HEK293T (cell line): ENCODE measurements around the gene FRS2.

Source experiments
- CTCF ChIA-PET: fragments of 350-600 bp; formaldehyde crosslinking; extraction: SDS; loops from one replicate; lab custom pipeline; 2021; ENCODE audit warnings: antibody characterized with exemption, inconsistent platforms; lab: Yijun Ruan, JAX
- POLR2A ChIA-PET: fragments of 350-600 bp; formaldehyde crosslinking; extraction: SDS; loops from one replicate; lab custom pipeline; 2020; ENCODE audit warnings: antibody characterized with exemption, inconsistent platforms; lab: Yijun Ruan, JAX
- DNase-seq: peaks from one replicate; pipeline ENCODE4 v3.0.0; 2012; ENCODE audit warnings: mixed read lengths; ENCODE audit errors: extremely low spot score
- ARNT ChIP-seq: fragments of 450-650 bp; IDR thresholded peaks from 2 replicates; pipeline ENCODE4 v1.6.1; 2017; ENCODE audit warnings: mild to moderate bottlenecking
- BHLHE40 ChIP-seq: fragments of 450-650 bp; IDR thresholded peaks from 2 replicates; pipeline ENCODE4 v1.6.1; 2016; ENCODE audit warnings: mild to moderate bottlenecking, moderate library complexity, borderline replicate concordance
- CTBP1 ChIP-seq: fragments of 450-650 bp; IDR thresholded peaks from 2 replicates; pipeline ENCODE4 v1.6.1; 2016; ENCODE audit warnings: borderline replicate concordance
- ELF4 ChIP-seq: fragments of 450-650 bp; IDR thresholded peaks from 2 replicates; pipeline ENCODE4 v1.6.1; 2017; ENCODE audit warnings: antibody characterized with exemption
- FOXA1 ChIP-seq: fragments of 450-650 bp; IDR thresholded peaks from 2 replicates; pipeline ENCODE4 v1.6.1; 2016; ENCODE audit warnings: mild to moderate bottlenecking
- FOXK2 ChIP-seq: fragments of 450-650 bp; IDR thresholded peaks from 2 replicates; pipeline ENCODE4 v1.6.1; 2016; ENCODE audit warnings: mild to moderate bottlenecking
- FOXM1 ChIP-seq: fragments of 450-650 bp; IDR thresholded peaks from 2 replicates; pipeline ENCODE4 v1.6.1; 2017; ENCODE audit warnings: mild to moderate bottlenecking, borderline replicate concordance
- HDGF ChIP-seq: fragments of 450-650 bp; IDR thresholded peaks from 2 replicates; pipeline ENCODE4 v1.6.1; 2017; ENCODE audit warnings: antibody characterized with exemption, borderline replicate concordance
- L3MBTL2 ChIP-seq: fragments of 450-650 bp; conservative IDR thresholded peaks from 2 replicates; pipeline ENCODE4 v1.6.1; 2016; ENCODE audit warnings: mild to moderate bottlenecking
- LEF1 ChIP-seq: fragments of 450-650 bp; IDR thresholded peaks from 2 replicates; pipeline ENCODE4 v1.6.1; 2017; ENCODE audit warnings: mild to moderate bottlenecking, borderline replicate concordance
- NFRKB ChIP-seq: fragments of 450-650 bp; IDR thresholded peaks from 2 replicates; pipeline ENCODE4 v1.6.1; 2016; ENCODE audit warnings: mild to moderate bottlenecking, moderate library complexity
- SP1 ChIP-seq: fragments of 450-650 bp; IDR thresholded peaks from 2 replicates; pipeline ENCODE4 v1.6.1; 2017
- SUZ12 ChIP-seq: fragments of 450-650 bp; IDR thresholded peaks from 2 replicates; pipeline ENCODE4 v1.6.1; 2016; ENCODE audit warnings: mild to moderate bottlenecking
- TARDBP ChIP-seq: fragments of 450-650 bp; IDR thresholded peaks from 2 replicates; pipeline ENCODE4 v1.6.1; 2016
- ZNF384 ChIP-seq: fragments of 450-650 bp; IDR thresholded peaks from 2 replicates; pipeline ENCODE4 v1.6.1; 2016
- TF ChIP-seq, protein P1 (sequence below): fragments of 450-650 bp; IDR thresholded peaks from 2 replicates; pipeline ENCODE4 v1.6.1; 2016

Gene FRS2

DNA sequence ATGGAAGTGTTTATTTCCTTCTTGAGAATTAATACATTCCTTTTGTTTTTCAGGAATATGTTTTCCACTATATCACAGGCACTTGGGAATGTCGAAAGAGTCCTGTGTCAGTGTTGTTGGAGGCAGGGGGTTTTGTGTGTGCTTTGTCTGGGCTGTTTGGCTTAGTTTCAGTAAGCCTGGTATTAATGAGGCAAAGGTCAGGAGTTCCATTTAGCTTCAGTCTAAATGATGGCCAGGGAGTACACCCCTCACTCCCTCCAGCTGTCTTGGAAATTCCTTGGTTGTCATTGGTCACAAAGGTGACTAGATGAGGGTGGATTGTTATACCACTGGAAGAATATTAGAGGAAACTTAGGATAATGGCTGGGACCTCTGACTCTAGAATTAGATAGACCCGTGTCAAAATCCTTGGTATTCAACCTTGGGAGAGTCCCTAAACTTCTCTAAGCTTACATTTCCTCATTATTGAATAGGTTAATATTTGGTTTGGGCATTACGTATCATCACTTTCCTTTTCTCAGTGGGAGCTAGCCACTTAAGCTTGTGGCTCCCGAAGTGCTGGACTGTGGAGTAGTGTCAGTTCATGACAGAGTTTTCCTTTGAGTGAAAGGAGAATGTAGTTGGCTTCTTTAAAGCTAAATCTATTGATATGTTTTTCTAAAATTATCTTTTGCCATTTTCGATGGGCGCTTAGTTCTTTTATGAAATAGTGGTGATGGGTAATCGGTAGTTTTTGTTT lies 5.2 kb downstream of the FRS2 start:
- DNase-seq: no peak
- ChIA-PET POLR2A (interaction anchor here (0.9 kb wide), 1 partner anchor 110 kb away, joined by 4 read pairs; the partner anchor contains the start of gene CCT2), CTCF (interaction anchor here (1.1 kb wide), 1 partner anchor 95 kb away, joined by 3 read pairs; no protein-coding TSS in a partner anchor)
- no peak for TF ChIP-seq BHLHE40
- no peak for TF ChIP-seq CTBP1
- TF ChIP-seq, protein P1, sequence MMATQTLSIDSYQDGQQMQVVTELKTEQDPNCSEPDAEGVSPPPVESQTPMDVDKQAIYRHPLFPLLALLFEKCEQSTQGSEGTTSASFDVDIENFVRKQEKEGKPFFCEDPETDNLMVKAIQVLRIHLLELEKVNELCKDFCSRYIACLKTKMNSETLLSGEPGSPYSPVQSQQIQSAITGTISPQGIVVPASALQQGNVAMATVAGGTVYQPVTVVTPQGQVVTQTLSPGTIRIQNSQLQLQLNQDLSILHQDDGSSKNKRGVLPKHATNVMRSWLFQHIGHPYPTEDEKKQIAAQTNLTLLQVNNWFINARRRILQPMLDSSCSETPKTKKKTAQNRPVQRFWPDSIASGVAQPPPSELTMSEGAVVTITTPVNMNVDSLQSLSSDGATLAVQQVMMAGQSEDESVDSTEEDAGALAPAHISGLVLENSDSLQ: no peak
- TF ChIP-seq L3MBTL2: no peak
- TF ChIP-seq FOXA1: no peak
- TF ChIP-seq HDGF: no peak
- no peak for TF ChIP-seq FOXK2
- no peak for TF ChIP-seq ELF4

DNA sequence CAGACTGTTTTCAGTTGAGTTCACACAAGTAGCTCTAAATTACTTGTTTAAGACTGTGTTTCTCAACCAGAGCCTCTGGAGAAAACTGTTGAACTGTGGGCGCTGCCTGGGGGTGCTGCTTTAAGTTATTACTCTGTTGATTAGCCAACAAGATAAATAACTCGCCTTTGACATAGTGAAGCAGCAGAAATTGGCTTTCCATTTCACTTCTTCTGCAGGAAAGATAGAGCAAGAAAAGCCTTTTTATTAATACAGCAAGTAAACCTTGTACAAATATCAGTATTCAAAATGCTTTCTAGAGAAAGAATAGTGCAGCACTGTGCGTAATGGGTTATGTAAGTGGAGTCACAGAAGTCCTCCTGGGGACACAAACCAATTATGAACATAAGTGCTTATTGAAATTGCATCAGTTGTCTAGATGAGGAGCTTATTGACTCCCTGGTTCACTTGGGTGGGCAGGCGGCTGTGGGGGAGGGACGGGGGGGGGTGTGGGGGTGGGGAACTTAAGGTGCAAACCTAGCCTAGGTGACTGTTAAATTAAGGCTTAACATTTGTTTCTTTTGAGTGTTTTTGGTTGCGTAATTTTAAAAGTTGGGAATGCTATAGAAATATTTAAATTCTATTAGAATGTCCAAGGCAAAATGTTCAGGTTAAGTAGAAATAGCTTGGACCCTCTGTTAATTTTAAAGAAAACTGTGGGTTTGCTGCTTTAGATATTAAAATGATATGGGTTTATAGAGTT lies 6.3 kb downstream of the FRS2 start:
- ChIA-PET CTCF (no interaction called here), POLR2A (no interaction called here)

DNA sequence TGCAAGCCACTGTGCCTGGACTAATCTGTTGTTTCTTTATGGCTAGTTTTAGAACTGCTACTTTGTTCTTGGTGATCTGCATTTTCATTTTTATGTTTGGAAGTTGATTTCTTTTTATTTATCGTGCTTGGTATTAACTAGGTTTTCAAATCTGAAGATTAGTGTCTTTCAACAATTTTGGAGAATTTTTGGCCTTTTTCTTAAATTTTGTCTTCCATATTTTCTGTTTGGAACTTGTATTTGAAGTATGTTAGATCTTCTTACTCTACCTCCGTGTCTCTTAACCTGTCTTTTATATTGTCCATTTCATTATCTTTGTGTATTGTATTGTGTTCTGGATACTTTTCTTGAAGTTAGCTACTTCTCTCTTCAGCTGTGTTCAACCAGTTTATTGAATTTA lies 9.5 kb downstream of the FRS2 start:
- POLR2A ChIA-PET: no interaction called here

More for the DNA sequence above, 6.3 kb downstream of the FRS2 start:
- TF ChIP-seq, protein P1: no peak
- TF ChIP-seq FOXA1 (no peak), FOXK2 (no peak), SP1 (no peak), NFRKB (no peak), BHLHE40 (no peak), HDGF (no peak), TARDBP (no peak), L3MBTL2 (no peak), ELF4 (no peak), SUZ12 (no peak), FOXM1 (no peak), ZNF384 (no peak), CTBP1 (no peak), LEF1 (no peak), ARNT (no peak)
- DNase-seq: no peak

DNA sequence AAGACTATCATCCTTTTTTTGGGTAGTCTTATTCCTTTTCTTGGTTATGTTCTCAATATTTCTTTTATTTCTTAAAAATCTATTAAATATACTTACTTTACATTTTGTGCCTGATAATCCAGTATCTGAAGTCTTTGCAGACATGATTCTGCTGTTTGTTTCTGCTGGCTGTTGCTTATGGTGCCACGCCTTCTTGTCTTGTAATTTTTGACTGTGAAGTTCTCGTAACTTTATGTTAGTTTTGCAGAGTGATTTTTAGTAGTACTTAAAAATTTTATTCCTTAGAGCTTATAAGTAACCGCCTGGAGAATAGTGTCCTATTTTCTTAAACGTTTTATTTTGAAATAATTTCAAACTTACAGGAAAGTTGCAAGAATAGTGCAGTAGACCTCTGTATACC lies 10.5 kb downstream of the FRS2 start:
- POLR2A ChIA-PET: no interaction called here
- TF ChIP-seq ZNF384 (no peak), HDGF (no peak), BHLHE40 (no peak), LEF1 (no peak), ARNT (no peak), SUZ12 (no peak), FOXM1 (no peak), L3MBTL2 (no peak), NFRKB (no peak), SP1 (no peak), CTBP1 (no peak), TARDBP (no peak), FOXK2 (no peak)
- no peak for DNase-seq
- CTCF ChIA-PET: no interaction called here

More for the DNA sequence above, 9.5 kb downstream of the FRS2 start:
- TF ChIP-seq SP1 (no peak), SUZ12 (no peak), FOXK2 (no peak), FOXM1 (no peak), CTBP1 (no peak), ELF4 (no peak), BHLHE40 (no peak), L3MBTL2 (no peak), FOXA1 (no peak), ARNT (no peak), LEF1 (no peak), ZNF384 (no peak), HDGF (no peak), NFRKB (no peak), TARDBP (no peak)
- TF ChIP-seq, protein P1: no peak
- CTCF ChIA-PET: no interaction called here
- DNase-seq: no peak

DNA sequence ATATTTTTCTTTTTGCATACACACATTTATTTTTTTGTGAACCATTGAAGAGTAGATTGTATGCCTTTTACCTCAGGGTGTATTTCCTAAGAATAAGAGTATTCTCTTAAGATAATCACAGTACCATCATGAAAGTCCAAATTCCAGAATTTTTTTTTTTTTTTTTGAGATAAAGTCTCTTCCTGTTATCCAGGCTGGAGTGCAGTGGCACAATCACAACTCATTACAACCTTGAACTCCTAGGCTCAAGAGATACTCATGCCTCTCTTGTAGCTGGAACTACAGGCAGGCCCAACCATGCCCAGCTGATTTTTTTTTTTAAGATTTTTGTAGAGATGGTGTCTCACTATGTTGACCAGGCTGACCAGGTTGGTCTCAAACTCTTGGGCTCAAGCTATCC lies 10.9 kb downstream of the FRS2 start:
- DNase-seq: no peak
- ChIA-PET CTCF (no interaction called here), POLR2A (no interaction called here)
- TF ChIP-seq HDGF (no peak), FOXM1 (no peak), ZNF384 (no peak), NFRKB (no peak), SUZ12 (no peak), ARNT (no peak), LEF1 (no peak), CTBP1 (no peak), ELF4 (no peak), TARDBP (no peak), SP1 (no peak), FOXA1 (no peak), BHLHE40 (no peak), FOXK2 (no peak), L3MBTL2 (no peak)
- TF ChIP-seq, protein P1: no peak
